GM13976 (cell line): ENCODE data around the gene POC1B.

Experiments
- DNase-seq: peaks from one replicate; pipeline ENCODE4 v3.0.0; 2012; ENCODE audit warnings: low spot score
- CTCF ChIP-seq: IDR thresholded peaks from 2 replicates; pipeline ENCODE4 v1.5.1; 2012; ENCODE audit warnings: borderline replicate concordance, mild to moderate bottlenecking; ENCODE audit not compliant: insufficient read depth; ENCODE audit errors: extremely low read depth, missing control alignments, control extremely low read depth
- in situ Hi-C: fragments of 300-500 bp; cut with MboI; formaldehyde crosslinking; loops from one replicate; pipeline ENCODE4 v1.12.0; 2022; ENCODE audit warnings: low sequenced_read_pairs, mixed read lengths, inconsistent platforms; ENCODE audit not compliant: unreplicated experiment

Gene POC1B

GRCh38 chr12:89451841-89452251 is 74.0 kb downstream of the POC1B start:
- TF ChIP-seq CTCF = no peak
- in situ Hi-C loops = loop anchor here (10.0 kb wide), 1 partner anchor 407 kb away; no protein-coding TSS in a partner anchor
- no peak for DNase-seq

- in situ Hi-C loops = loop anchor here (10.0 kb wide), 1 partner anchor 406 kb away; no protein-coding TSS in a partner anchor
- no peak for TF ChIP-seq CTCF
- DNase-seq = no peak
Observed at GRCh38 chr12:89450907-89451306, 74.9 kb downstream of the POC1B start.

- in situ Hi-C loops = no loop called here
- TF ChIP-seq CTCF = no peak
Observed at GRCh38 chr12:89448951-89449371, 76.9 kb downstream of the POC1B start.

GRCh38 chr12:89448526-89448925 is 77.3 kb downstream of the POC1B start:
- TF ChIP-seq CTCF = no peak
- in situ Hi-C loops = no loop called here
- DNase-seq = no peak

More at GRCh38 chr12:89448951-89449371, 76.9 kb downstream of the POC1B start:
- DNase-seq = no peak

- TF ChIP-seq CTCF = no peak
- no peak for DNase-seq
- in situ Hi-C loops = no loop called here
Observed at GRCh38 chr12:89439941-89440340, 85.9 kb downstream of the POC1B start.

GRCh38 chr12:89437231-89437630 is 88.6 kb downstream of the POC1B start:
- DNase-seq = no peak
- TF ChIP-seq CTCF = no peak
- in situ Hi-C loops = no loop called here

GRCh38 chr12:89436062-89436461 is 89.8 kb downstream of the POC1B start:
- in situ Hi-C loops = no loop called here
- TF ChIP-seq CTCF = no peak

More at GRCh38 chr12:89436062-89436461, 89.8 kb downstream of the POC1B start:
- no peak for DNase-seq
